ENCODE measurements around the gene CYSRT1.

- TF ChIP-seq ELF4 (IDR thresholded peaks at IDR 0.05) (no peak), L3MBTL2 (conservative IDR thresholded peaks at IDR 0.05) (no peak), SP1 (IDR thresholded peaks at IDR 0.05) (no peak), NFRKB (IDR thresholded peaks at IDR 0.05) (no peak), TARDBP (IDR thresholded peaks at IDR 0.05) (no peak)
- TF ChIP-seq, protein P1, sequence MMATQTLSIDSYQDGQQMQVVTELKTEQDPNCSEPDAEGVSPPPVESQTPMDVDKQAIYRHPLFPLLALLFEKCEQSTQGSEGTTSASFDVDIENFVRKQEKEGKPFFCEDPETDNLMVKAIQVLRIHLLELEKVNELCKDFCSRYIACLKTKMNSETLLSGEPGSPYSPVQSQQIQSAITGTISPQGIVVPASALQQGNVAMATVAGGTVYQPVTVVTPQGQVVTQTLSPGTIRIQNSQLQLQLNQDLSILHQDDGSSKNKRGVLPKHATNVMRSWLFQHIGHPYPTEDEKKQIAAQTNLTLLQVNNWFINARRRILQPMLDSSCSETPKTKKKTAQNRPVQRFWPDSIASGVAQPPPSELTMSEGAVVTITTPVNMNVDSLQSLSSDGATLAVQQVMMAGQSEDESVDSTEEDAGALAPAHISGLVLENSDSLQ (IDR thresholded peaks at IDR 0.05) = no peak
Measured at GRCh38 chr9:137233143-137233980, 8.4 kb downstream of the CYSRT1 start.

Measured in HEK293T (cell line).